Measurements from ENCODE around the gene SRRM4.

GRCh38 chr12:119139448-119139847 is 158.1 kb downstream of the SRRM4 start:
- TF ChIP-seq CTCF (conservative IDR thresholded peaks at IDR 0.05; ENCODE audit: low read depth, low read length) = no peak
- no peak for TF ChIP-seq EZH2 (IDR thresholded peaks at IDR 0.05; ENCODE audit: low read length, unreplicated experiment)
- TF ChIP-seq EZH2phosphoT487 (IDR thresholded peaks at IDR 0.05; ENCODE audit: borderline replicate concordance, low read length) = no peak
